Stimulated activated memory B cell treated with anti-CD40 and anti-IgM and Interleukin-4, amounts not matched to agents 10 μg/mL and 1 μg/mL and 100 μg/mL, for 72 hours (primary cell): ENCODE results near the gene CDC27.
"Not testable (repeated sequence)": the region's sequence is repeated elsewhere in the genome, so short reads cannot be mapped to it uniquely, and the experiment has no call there.

Experiments
- ATAC-seq: fragments of 150-1000 bp; cut with Tn5 transposase; 2 replicates; pipeline ENCODE4 v1.10.0; 2021
- H3K27ac Mint-ChIP-seq: one replicate; pipeline ENCODE4 v1.8.0; 2022; ENCODE audit warnings: mild to moderate bottlenecking, mixed read lengths
- H3K27me3 Mint-ChIP-seq: one replicate; pipeline ENCODE4 v1.8.0; 2022; ENCODE audit warnings: mixed read lengths
- H3K36me3 Mint-ChIP-seq: one replicate; pipeline ENCODE4 v1.8.0; 2022; ENCODE audit warnings: mixed read lengths
- H3K4me1 Mint-ChIP-seq: one replicate; pipeline ENCODE4 v1.8.0; 2022; ENCODE audit warnings: mixed read lengths
- H3K4me3 Mint-ChIP-seq: one replicate; pipeline ENCODE4 v1.8.0; 2022; ENCODE audit warnings: mild to moderate bottlenecking, moderate library complexity, mixed read lengths
- H3K9me3 Mint-ChIP-seq: one replicate; pipeline ENCODE4 v1.8.0; 2022; ENCODE audit warnings: mixed read lengths

The CDC27 gene

GRCh38 chr17:47224077-47224476, 35.0 kb upstream of the CDC27 start:
- peaks cover 22% of the 10 kb centered on the region for H3K4me1 Mint-ChIP-seq
- not testable (repeated sequence) for H3K27ac Mint-ChIP-seq, ATAC-seq, H3K4me3 Mint-ChIP-seq, H3K9me3 Mint-ChIP-seq, H3K36me3 Mint-ChIP-seq
- peaks cover 13% of the 10 kb centered on the region for H3K27me3 Mint-ChIP-seq

- peaks cover 6% of the 10 kb centered on the region for H3K9me3 Mint-ChIP-seq
- H3K36me3 Mint-ChIP-seq, result no peaks in the 10 kb centered on the region
- no peak overlapping the region for H3K4me3 Mint-ChIP-seq
- peaks cover 13% of the 10 kb centered on the region for H3K27me3 Mint-ChIP-seq
- no peak for ATAC-seq
- H3K4me1 Mint-ChIP-seq, result peaks cover 28% of the 10 kb centered on the region
- H3K27ac Mint-ChIP-seq, result peak overlapping the region; percentile 3
These were observed 34.4 kb upstream of the CDC27 start for GRCh38 chr17:47223460-47223859.

GRCh38 chr17:47223007-47223406, 33.9 kb upstream of the CDC27 start:
- Mint-ChIP-seq H3K4me1 (peaks cover 30% of the 10 kb centered on the region), H3K9me3 (peaks cover 6% of the 10 kb centered on the region), H3K36me3 (no peaks in the 10 kb centered on the region), H3K27me3 (peaks cover 13% of the 10 kb centered on the region), H3K27ac (peak overlapping the region; percentile 3), H3K4me3 (no peak overlapping the region)
- ATAC-seq, result no peak

- peaks cover 6% of the 10 kb centered on the region for H3K9me3 Mint-ChIP-seq
- peaks cover 30% of the 10 kb centered on the region for H3K4me1 Mint-ChIP-seq
- ATAC-seq, result no peak
- H3K36me3 Mint-ChIP-seq, result no peaks in the 10 kb centered on the region
- H3K4me3 Mint-ChIP-seq, result no peak overlapping the region
- H3K27ac Mint-ChIP-seq, result no peak overlapping the region
- H3K27me3 Mint-ChIP-seq, result peaks cover 13% of the 10 kb centered on the region
These were observed 33.0 kb upstream of the CDC27 start for GRCh38 chr17:47222047-47222446.

GRCh38 chr17:47221154-47221553, 32.1 kb upstream of the CDC27 start:
- Mint-ChIP-seq H3K27ac (no peak overlapping the region), H3K36me3 (no peaks in the 10 kb centered on the region), H3K27me3 (peaks cover 13% of the 10 kb centered on the region), H3K4me1 (peaks cover 30% of the 10 kb centered on the region), H3K9me3 (peaks cover 6% of the 10 kb centered on the region), H3K4me3 (no peak overlapping the region)
- no peak for ATAC-seq

- Mint-ChIP-seq H3K4me3 (no peak overlapping the region), H3K9me3 (peaks cover 6% of the 10 kb centered on the region), H3K36me3 (no peaks in the 10 kb centered on the region), H3K27me3 (peaks cover 13% of the 10 kb centered on the region), H3K4me1 (peaks cover 30% of the 10 kb centered on the region), H3K27ac (no peak overlapping the region)
- ATAC-seq, result no peak
These were observed 31.5 kb upstream of the CDC27 start for GRCh38 chr17:47220531-47220999.

- H3K9me3 Mint-ChIP-seq, result peaks cover 6% of the 10 kb centered on the region
- no peak overlapping the region for H3K4me3 Mint-ChIP-seq
- H3K36me3 Mint-ChIP-seq, result no peaks in the 10 kb centered on the region
- H3K27me3 Mint-ChIP-seq, result peaks cover 13% of the 10 kb centered on the region
- H3K27ac Mint-ChIP-seq, result no peak overlapping the region
- peak; percentile 16 for ATAC-seq
- H3K4me1 Mint-ChIP-seq, result peaks cover 30% of the 10 kb centered on the region
These were observed 30.8 kb upstream of the CDC27 start for GRCh38 chr17:47219621-47220475.

- peaks cover 4% of the 10 kb centered on the region for H3K9me3 Mint-ChIP-seq
- H3K4me1 Mint-ChIP-seq, result peaks cover 30% of the 10 kb centered on the region
- H3K4me3 Mint-ChIP-seq, result no peak overlapping the region
These were observed 29.9 kb upstream of the CDC27 start for GRCh38 chr17:47218896-47219430.

GRCh38 chr17:47217279-47217678, 28.2 kb upstream of the CDC27 start:
- H3K4me1 Mint-ChIP-seq, result peaks cover 38% of the 10 kb centered on the region
- H3K36me3 Mint-ChIP-seq, H3K9me3 Mint-ChIP-seq, H3K27ac Mint-ChIP-seq, H3K4me3 Mint-ChIP-seq, ATAC-seq: not testable (repeated sequence)
- peaks cover 13% of the 10 kb centered on the region for H3K27me3 Mint-ChIP-seq

More at GRCh38 chr17:47218896-47219430, 29.9 kb upstream of the CDC27 start:
- no peak for ATAC-seq
- Mint-ChIP-seq H3K36me3 (no peaks in the 10 kb centered on the region), H3K27me3 (peaks cover 13% of the 10 kb centered on the region), H3K27ac (no peak overlapping the region)

GRCh38 chr17:47216821-47217220, 27.7 kb upstream of the CDC27 start:
- H3K9me3 Mint-ChIP-seq, ATAC-seq, H3K4me3 Mint-ChIP-seq, H3K36me3 Mint-ChIP-seq, H3K27me3 Mint-ChIP-seq, H3K27ac Mint-ChIP-seq: not testable (repeated sequence)
- H3K4me1 Mint-ChIP-seq, result peaks cover 40% of the 10 kb centered on the region

DNA sequence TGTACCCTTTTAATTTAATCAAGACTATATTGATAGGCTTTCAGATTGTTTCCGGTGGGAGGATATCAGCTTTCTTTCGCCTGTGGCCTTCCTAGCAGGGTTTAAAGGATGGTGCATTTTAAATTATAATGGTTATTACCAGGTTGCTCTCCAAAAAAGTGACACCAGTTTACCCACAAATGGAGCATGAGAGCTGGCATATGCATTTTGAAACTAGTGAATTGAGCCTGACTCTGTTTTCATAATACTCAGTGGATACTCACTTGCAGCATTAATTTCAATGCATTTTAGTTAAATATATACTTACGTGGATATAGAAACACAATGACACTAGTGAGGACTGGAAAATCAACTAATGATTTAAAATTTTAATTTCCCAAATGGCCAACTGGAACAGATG, 25.8 kb upstream of the CDC27 start:
- no peak overlapping the region for H3K4me3 Mint-ChIP-seq
- H3K4me1 Mint-ChIP-seq, result peaks cover 24% of the 10 kb centered on the region
- no peak for ATAC-seq
- no peak overlapping the region for H3K27ac Mint-ChIP-seq
- H3K36me3 Mint-ChIP-seq, result no peaks in the 10 kb centered on the region
- no peaks in the 10 kb centered on the region for H3K9me3 Mint-ChIP-seq
- no peaks in the 10 kb centered on the region for H3K27me3 Mint-ChIP-seq

DNA sequence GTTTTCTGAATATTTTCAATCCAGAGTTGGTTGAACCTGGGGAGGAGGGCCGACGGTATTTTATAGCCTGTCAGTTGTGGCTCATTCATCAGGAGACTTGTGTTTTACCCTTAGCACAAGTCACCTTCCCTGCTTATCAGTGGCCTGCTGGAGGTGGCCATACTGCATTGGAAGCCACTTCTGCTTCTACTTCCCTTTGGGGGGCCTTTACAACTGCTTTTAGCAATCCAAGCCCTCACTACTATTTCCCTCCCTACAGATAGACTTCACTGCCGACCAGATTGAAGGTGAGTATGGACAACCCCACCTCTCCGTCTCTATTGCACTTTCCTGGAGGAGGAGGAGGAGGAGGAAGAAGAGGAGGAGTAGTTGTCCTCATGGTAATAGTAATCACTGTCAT, 24.4 kb upstream of the CDC27 start:
- ATAC-seq, result no peak
- no peak overlapping the region for H3K4me3 Mint-ChIP-seq

GRCh38 chr17:47212458-47212857, 23.4 kb upstream of the CDC27 start:
- Mint-ChIP-seq H3K4me3 (no peak overlapping the region), H3K9me3 (no peaks in the 10 kb centered on the region), H3K36me3 (no peaks in the 10 kb centered on the region), H3K4me1 (peaks cover 33% of the 10 kb centered on the region), H3K27ac (no peak overlapping the region), H3K27me3 (no peaks in the 10 kb centered on the region)
- no peak for ATAC-seq

More for the DNA sequence above, 24.4 kb upstream of the CDC27 start:
- Mint-ChIP-seq H3K27me3 (no peaks in the 10 kb centered on the region), H3K36me3 (no peaks in the 10 kb centered on the region), H3K9me3 (no peaks in the 10 kb centered on the region), H3K27ac (no peak overlapping the region), H3K4me1 (peaks cover 26% of the 10 kb centered on the region)

- Mint-ChIP-seq H3K27ac (no peak overlapping the region), H3K27me3 (no peaks in the 10 kb centered on the region), H3K4me1 (peaks cover 50% of the 10 kb centered on the region), H3K9me3 (no peaks in the 10 kb centered on the region), H3K36me3 (no peaks in the 10 kb centered on the region), H3K4me3 (no peak overlapping the region)
- no peak for ATAC-seq
These were observed 21.7 kb upstream of the CDC27 start for GRCh38 chr17:47210779-47211178.

DNA sequence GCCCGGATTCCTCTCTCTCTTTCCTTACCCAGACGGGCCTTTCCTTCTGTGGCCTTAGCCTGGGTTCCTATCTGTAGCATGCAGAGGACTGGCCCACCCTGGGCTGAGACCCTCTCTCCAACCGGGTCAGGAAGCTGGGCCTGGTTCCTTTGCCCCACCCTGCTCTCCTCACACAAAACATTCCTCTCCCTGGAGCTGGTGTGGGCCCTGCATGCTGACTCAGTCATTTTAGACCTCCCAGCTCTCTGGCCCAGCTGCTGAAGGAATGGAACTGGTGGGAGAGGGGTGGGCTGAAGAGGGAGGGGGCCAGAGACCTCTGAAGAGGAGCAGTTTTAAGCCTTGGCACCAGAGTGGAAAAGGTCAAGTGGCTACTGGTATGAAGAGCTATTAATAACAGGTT, 21.0 kb upstream of the CDC27 start:
- ATAC-seq, result no peak
- H3K4me3 Mint-ChIP-seq, result no peak overlapping the region
- no peaks in the 10 kb centered on the region for H3K36me3 Mint-ChIP-seq
- no peaks in the 10 kb centered on the region for H3K27me3 Mint-ChIP-seq
- H3K4me1 Mint-ChIP-seq, result peaks cover 57% of the 10 kb centered on the region
- no peaks in the 10 kb centered on the region for H3K9me3 Mint-ChIP-seq
- no peak overlapping the region for H3K27ac Mint-ChIP-seq

- no peak overlapping the region for H3K4me3 Mint-ChIP-seq
- no peaks in the 10 kb centered on the region for H3K9me3 Mint-ChIP-seq
- peaks cover 63% of the 10 kb centered on the region for H3K4me1 Mint-ChIP-seq
- ATAC-seq, result no peak
- H3K36me3 Mint-ChIP-seq, result no peaks in the 10 kb centered on the region
- no peaks in the 10 kb centered on the region for H3K27me3 Mint-ChIP-seq
- peak overlapping the region; percentile 94 for H3K27ac Mint-ChIP-seq
These were observed 20.4 kb upstream of the CDC27 start for GRCh38 chr17:47209499-47209898.
